ENCODE measurements around the gene SPPL2C.

SPPL2C gene

DNA sequence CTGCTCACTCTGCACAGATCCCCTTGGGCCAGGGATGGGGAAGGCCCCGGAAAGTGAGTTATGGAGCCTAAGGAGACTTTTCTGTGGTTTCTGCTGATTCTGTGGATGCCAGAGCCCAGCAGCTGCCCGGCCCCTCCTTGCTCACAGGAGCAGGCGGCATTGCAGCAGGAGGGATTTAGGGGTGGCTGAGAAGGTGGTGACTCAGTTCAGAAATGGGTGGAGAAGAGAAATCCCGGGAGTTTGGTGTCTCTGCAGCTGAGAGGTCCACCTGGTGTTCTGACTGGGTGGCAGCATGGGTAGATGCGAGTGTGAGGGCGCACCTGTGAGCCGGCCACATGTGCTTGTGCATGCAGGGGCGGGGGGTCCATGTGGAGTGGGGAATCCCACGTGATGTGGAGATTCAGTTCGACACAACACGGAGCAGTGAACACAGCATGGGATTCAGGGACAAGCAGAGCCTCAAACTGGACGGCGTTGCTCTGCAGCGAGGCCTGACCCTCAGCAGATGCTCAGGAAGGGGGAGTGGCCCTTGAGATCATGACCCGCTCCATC, 16.0 kb upstream of the SPPL2C start:
- ATAC-seq (no peak), DNase-seq (no peak)

DNA sequence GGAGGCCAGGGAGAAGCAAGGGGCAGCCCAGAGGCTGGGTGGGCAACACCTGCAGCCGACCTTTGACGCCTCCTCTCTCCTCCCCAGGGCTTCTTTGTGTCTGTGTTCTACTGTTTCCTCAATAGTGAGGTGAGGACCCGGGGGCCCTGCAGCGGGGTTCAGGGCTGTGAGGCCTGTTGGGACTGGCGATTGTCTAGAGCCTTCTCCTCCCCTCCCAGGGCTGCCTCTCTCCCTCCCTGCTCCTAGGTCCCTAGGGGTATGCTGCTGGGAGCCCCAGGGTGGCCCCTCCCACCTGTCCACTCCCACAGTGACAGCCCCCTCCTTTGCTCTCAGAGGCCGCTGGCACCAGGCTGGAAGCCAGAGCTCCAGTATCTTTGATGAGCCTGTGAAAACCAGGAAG, 10.8 kb upstream of the SPPL2C start:
- ATAC-seq (no peak), DNase-seq (no peak)

DNA sequence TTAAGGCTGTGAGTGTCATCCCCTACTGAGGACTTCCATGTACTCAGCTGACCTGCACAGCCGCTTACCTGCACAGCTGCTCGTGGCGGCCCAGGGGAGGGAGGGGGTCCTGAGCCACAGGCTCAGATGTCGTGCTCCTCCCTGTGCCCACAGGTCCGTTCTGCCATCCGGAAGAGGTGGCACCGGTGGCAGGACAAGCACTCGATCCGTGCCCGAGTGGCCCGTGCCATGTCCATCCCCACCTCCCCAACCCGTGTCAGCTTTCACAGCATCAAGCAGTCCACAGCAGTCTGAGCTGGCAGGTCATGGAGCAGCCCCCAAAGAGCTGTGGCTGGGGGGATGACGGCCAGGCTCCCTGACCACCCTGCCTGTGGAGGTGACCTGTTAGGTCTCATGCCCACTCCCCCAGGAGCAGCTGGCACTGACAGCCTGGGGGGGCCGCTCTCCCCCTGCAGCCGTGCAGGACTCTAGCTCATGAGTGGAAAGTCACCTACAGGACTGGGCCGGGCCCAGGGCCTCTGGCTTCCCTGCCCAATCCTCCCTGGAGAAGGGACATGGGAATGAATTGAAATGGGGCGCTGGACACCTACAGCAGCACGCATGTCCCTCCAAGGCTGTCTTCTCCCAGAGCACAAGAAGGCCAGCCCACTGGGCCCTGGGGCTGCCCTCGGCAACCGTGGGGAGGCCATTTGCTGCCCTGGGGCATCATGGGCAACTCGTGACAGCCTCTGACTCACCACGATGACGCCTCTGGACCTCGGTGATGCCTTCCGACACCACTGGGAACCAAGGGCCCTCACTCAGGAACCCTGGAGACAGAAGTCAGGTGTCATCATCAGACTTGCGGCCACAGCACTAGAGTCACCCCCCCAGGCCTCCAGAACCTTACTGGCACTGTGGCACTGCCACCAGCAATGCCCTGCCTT, 9.9 kb upstream of the SPPL2C start:
- ATAC-seq = no peak
- no peak for DNase-seq

DNA sequence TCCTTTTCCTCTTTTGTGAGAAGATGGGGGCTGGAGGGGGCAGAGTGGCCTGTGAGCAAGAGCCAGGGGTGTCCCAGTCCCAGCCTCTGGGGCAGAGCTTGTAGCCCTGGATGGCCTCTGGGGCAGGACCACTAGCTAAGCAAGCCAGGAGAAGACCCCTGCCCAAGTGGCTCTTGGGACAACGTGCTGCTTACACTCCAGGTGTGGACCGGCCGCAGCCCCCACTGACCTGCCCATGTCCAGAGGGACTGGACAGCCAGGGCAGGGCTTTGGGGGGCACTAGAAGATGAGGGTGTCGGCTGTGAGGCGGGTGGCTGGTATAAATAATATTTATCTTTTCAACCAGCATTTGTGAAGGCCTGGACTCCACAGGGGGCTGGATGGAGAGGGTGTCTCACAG, 9.2 kb upstream of the SPPL2C start:
- ATAC-seq (no peak), DNase-seq (no peak)

DNA sequence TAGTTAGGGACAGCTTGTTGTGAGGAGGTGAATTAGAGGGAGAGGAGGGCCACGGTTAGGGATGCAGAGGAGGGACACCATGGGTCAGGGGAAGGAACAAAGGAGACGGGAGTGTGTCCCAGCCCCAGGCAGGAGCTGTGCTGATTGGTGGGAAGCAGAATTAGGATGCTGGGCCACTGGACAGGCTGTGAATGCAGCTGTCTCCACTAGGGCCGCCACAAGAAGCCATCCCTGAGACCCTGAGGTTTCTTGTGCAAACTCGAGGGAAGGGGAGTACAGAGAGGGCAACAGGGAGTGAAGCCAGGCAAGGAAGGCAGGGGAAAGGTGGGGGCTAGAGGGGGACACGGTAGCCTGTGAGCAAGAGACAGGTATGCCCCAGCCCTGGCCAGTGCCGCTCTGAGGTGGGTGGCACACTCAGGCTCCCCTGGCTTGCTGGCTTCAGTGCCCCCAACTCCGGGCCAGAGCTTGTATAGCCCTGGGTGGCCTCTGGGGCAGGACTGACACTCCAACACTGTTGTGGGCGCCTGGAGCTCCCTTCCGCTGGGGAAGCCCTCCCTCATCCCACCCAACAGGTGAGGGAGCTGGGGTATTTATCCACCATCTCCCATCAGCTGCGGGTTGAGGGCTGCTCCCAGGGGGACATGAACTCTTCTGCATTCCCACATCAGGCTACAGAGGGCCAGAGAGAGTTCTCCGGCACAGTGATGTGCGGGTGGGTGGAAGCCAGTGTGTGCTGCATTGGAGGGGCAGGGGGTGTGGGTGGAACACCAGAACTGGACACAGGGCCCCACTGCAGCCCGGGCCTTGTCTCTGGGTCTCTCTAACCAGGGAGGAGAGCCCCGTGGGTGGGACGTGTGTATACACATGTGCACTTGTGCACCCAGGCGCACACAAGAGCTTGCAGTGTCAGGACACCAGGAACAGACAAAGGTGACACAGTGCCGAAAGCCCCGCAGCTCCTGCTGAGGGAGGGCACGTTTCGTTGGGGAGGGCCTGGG, 8.3 kb upstream of the SPPL2C start:
- ATAC-seq = no peak
- no peak for DNase-seq

DNA sequence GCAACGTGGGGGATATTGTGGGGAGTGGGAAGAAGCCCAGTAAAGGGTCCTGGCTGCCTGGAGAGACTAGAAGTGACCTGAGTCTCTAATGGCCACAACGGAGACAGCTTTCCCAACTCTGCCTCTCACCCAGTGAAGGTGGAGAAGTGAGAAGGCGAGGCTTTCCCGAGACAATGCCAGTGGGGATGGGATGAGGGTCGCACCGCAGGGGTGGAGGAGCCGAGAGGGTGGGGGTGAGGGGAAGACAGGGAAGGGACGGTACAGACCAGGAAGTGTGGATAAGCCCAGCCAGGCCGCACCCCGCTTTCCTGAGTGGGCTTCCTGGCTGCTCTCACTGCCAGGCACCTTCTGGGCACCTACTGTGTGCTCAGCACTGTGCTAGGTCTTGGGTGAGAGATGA, 7.5 kb upstream of the SPPL2C start:
- ATAC-seq (no peak), DNase-seq (no peak)

DNA sequence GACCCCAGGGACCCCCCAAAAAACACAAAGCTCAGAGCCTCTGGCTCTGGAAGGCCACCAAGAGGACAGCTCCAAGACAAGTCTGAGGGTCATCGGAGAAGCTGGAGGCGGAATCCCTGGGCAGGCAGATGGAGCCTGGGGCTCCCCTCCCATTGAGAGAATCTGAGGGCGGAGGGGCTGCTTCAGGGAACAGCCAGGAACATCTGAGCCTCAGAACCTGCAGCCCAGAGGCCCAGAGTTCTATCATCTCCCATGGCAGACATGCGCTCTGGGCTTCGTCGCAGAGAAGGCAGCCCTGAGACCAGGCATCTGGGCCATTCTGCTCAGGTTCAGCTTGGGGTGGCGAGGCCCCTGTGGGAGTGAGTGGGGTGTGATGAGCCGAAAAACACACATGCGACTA, 7.1 kb upstream of the SPPL2C start:
- ATAC-seq (no peak), DNase-seq (no peak)

DNA sequence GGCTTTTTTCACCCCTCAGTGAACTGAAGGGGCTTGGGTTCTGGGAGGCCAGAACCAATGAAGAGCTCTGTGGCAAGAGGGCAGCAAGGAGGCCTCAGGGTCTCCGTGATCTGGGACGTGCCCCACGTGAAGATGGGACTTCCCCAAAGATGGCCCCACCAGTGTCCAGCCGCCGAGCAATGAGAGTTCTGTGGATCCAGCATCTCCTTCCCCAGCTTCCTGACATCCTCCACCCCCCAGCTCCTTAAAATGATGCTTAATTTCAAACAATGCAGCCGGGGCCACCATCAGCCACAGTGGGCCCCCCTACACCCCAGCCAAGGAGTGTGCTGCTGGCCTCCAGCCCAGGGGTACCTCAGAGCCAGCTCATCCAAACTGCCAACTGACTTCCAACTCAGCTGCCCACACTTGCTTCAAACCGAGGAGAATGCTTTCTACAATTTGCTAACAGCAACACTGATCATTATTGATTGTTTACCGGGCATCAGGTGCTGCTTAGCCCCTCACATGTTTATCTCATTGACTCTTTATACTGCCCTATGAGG, 5.9 kb upstream of the SPPL2C start:
- ATAC-seq (no peak), DNase-seq (no peak)

DNA sequence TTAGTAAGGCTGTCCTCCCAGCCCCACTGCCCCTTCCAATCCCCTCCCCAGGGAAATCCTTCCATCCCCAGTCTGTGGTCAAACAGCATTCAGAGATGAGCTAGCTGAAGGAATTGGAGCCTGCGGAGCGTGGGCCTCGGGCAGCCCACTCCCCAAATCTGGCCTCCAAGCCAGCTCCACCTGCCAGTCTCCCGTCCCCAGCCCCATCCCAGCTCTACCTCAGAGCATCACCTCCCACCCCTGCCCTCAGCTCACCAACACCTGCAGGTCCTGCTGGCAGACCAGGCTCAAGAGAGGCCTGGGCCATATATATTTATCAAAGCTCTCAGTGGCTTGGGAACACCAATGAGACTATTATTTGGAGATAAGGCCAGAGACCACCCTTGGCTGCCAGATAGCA, 5.2 kb upstream of the SPPL2C start:
- ATAC-seq (no peak), DNase-seq (no peak)

DNA sequence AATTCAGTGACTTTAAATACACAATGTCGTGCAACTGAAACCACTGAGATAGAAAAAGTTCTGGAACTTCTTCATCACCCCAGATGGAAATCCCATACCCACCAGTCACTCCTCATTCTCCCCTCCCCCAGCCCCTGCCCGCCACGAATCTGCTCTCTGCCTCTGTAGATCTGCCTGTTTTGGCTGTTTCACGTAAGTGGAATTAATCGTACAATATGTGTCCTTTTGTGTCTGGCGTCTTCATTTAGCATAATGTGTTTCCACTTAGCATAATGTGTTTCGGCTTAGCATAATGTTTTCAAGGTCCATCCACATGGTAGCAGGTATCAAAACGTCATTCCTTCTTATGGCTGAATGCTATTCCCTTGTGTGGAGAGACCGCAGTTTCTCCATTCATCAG, 3.5 kb upstream of the SPPL2C start:
- DNase-seq (no peak), ATAC-seq (no peak)

DNA sequence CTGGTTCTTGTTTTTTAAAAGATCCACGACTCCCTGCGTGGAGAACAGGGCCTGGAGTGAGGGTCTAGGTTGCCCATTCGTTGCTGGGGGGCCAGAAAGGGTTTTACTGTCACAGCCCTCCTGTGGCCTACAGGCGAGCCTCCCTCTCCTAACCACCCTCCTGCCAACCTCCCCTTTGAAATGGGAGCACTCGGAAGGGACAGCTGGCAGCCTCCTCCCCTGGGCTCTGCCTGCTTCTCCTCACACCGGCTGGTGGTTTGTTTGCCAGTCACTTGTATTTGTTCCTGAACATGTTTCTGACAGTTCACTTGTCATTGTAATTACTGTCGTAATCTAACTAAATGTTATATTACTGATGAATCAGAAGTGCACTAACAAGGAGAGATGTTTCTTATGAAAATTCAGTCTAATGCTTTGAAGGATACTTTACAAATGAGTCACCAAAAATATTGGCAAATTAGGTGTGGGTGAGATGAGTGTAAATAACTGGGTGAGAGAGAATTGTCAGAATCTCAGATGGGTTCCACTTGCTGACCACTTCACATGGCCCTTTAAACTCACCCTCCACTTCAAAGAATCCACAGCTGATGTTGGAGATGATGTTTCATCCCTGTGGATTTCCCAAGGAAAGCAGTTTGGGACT, 2.7 kb upstream of the SPPL2C start:
- no peak for ATAC-seq
- DNase-seq = no peak

DNA sequence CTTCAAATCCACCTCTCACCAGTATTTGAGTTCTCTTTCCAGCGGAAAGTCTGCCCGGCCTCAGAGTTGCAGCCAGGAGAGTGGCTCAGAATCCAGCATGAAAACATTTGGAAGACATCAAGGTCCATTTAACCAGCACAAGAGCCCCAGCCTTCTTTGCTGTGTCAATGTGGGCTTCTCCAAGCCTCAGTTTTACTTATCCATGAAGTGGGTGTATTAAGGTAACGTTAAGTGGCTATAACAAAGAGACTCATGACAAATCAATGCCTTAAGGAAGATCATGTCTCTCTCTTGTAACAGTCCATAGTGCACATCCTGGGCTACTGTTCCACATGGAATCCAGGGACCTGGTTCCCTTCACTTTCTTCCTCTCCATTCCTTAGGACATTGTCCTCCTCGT, 959 bp upstream of the SPPL2C start:
- ATAC-seq = no peak

DNA sequence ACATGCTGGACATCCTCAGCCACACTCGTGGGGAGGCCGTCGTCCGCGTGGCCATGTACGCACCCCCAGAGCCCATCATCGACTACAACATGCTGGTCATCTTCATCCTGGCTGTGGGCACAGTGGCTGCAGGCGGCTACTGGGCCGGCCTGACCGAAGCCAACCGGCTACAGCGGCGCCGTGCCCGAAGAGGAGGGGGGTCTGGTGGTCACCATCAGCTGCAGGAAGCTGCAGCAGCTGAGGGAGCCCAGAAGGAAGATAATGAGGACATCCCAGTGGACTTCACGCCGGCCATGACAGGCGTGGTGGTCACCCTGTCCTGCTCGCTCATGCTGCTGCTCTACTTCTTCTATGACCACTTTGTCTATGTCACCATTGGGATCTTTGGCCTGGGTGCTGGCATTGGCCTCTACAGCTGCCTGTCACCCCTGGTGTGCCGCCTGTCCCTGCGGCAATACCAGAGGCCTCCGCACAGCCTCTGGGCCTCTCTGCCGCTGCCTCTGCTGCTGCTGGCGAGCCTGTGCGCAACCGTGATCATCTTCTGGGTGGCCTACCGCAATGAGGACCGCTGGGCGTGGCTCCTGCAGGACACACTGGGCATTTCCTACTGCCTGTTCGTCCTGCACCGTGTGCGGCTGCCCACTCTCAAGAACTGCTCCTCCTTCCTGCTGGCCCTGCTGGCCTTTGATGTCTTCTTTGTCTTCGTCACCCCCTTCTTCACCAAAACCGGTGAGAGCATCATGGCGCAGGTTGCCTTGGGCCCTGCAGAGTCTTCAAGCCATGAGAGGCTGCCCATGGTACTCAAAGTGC, 900 bp downstream of the SPPL2C start:
- ATAC-seq (no peak), DNase-seq (no peak)

More for the DNA sequence above, 959 bp upstream of the SPPL2C start:
- no peak for DNase-seq

DNA sequence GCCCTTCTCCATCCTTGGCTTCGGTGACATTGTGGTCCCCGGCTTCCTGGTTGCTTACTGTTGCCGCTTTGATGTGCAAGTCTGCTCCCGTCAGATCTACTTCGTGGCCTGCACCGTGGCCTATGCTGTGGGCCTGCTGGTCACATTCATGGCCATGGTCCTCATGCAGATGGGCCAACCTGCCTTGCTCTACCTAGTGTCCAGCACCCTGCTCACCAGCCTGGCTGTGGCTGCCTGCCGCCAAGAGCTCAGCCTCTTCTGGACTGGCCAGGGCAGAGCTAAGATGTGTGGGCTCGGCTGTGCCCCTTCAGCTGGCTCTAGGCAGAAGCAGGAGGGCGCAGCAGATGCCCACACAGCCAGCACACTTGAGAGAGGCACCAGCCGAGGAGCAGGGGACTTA, 1.5 kb downstream of the SPPL2C start:
- no peak for ATAC-seq
- no peak for DNase-seq

DNA sequence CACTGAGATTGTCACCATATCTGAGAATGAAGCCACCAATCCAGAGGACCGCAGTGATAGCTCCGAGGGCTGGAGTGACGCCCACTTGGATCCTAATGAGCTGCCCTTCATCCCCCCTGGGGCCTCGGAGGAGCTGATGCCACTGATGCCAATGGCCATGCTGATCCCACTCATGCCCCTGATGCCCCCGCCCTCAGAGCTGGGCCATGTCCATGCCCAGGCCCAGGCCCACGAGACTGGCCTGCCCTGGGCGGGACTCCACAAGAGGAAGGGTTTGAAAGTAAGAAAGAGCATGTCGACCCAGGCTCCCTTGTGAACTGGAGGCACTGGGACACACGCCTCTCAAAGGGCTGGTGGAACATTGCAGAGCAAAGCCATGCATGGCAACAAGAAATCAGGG, 2.0 kb downstream of the SPPL2C start:
- ATAC-seq (no peak), DNase-seq (no peak)

DNA sequence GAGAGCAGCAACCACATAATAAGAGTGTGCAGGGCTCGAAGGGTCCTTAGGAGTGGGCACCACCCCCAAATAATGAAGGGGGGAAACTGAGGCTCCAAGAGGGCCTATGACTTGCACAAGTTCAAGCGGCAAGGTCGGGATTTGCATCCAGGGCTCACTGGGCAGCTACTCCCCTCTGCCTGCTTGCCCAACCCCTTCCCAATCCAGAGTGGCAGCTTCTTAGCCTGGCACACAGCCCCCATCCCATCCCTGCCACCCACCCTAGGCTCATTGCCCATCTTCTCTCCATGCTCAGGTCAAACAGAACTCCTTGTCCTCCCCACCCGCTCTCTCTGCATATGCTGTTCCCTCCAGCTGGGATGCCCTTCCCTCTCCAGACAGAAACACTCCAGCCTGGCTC, 2.4 kb downstream of the SPPL2C start:
- ATAC-seq (no peak), DNase-seq (no peak)

DNA sequence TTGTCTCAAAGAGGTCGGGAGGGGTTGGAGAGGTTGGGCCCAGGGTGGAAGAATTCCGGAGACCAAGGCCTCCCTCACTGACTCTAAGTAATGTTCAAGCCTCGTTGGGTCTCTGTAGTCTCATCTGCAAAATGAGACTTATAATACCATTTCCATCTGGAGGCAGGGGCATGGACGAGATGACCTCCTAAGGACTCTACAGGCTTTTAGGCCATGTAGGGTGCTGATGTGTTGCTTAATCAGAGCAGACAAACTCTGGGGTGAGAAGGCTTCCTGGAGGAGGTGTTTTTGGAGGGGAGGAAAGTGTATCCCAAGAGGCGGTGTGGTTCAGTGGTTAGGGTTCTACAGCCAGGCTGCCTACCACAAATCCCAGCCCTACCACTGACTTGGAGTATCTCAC, 3.1 kb downstream of the SPPL2C start:
- ATAC-seq (no peak), DNase-seq (no peak)

DNA sequence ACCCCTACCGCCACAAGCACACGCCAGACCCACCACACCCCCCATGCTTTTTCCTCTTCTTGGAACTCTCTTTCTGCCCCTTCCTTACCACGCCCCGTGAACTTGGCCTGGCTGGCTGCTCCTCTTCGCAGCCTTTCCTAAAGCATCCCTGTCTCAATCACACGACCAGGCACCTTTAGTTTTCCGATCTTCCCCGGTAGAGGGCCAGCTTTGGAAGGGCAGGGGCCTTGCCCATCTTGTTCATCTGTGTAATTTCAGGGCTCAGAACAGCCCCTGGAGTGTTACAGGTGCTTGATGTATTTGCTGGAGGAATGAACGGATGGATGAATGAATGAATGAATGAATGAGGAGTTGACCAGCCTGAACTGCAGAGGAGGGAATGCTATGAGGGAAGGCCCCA, 3.7 kb downstream of the SPPL2C start:
- DNase-seq = no peak
- no peak for ATAC-seq

DNA sequence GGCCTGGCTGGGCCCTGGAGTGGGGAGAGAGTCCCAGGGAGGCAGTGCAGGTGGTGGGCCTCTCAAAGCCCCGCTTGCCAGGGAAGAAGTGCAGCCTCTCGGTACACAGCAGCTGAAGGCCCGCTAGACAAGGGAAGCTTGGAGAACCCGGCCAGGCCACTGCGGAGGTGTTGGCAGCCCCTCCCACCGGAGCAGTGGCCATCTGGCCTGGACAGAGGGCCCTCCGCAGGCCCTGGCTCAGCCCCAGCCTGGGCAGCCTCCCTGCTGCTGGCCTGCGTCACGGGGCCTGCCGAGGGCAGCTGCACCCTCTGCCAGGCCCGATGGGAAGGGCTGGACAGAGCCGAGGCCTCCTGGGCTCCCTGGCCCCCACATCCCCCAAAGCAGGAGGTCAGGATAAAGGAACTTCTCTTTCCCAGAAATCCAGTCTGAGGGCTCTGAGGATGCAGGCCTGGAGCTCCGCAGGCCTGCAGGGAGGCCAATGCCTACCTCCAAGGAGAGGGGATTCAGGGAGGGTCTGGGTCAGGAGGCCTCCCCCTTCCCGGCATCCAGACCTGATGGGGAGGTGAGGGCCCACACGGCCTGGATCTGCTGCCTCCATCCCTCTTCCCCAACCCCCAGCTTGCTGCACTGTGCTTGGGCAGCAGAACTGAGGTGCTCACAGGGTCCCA, 4.3 kb downstream of the SPPL2C start:
- ATAC-seq (no peak), DNase-seq (no peak)

DNA sequence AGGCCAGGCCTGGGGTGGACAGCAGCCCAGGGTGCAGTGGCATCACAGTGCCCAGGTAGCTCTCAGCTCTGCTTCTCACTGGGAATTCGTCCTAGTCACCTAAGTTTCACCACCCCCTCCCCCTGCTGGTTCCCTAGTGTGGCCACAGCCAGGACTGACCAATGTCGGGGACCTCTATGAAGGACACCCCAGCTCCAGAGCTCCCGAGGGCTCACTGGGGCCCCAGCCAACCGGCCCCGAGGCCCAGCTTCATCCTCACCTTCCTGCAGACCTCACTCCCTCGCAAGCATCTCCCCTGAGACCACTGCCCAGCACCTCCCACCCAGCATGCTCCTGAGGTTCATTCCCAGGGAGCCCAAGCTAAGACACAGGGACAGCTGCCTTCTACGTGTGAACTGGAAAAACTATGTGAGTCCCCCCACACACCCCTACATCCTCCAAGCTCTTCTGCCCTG, 4.9 kb downstream of the SPPL2C start:
- no peak for DNase-seq
- no peak for ATAC-seq

DNA sequence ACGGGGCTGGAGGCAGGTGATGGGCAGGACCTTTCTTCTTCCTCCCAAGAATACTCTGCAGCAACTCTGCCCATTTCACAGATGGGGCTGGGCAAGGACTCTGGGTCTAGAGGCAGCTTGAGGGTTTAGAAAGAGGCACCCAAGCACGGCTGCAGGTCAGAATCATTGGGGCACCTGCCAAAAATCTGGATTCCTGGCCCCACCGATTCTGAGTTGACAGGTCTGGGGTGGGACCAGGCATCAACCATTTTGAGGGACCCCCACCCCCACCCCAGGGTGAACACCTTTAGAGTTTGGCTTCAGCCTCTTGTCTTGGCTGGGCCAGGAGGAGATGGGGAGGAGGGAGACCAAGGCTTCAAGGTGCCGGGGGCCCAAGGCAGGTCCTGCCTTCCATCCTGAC, 5.3 kb downstream of the SPPL2C start:
- ATAC-seq (no peak), DNase-seq (no peak)

Data from stimulated activated naive CD8-positive, alpha-beta T cell treated with anti-CD3 and anti-CD28 coated beads, Interleukin-15, Interleukin-2, amounts not matched to agents 100 U/mL and 50 U/mL, for 24 hours (primary cell).